ENCODE results near the gene ZBTB4.

The ZBTB4 gene

DNA sequence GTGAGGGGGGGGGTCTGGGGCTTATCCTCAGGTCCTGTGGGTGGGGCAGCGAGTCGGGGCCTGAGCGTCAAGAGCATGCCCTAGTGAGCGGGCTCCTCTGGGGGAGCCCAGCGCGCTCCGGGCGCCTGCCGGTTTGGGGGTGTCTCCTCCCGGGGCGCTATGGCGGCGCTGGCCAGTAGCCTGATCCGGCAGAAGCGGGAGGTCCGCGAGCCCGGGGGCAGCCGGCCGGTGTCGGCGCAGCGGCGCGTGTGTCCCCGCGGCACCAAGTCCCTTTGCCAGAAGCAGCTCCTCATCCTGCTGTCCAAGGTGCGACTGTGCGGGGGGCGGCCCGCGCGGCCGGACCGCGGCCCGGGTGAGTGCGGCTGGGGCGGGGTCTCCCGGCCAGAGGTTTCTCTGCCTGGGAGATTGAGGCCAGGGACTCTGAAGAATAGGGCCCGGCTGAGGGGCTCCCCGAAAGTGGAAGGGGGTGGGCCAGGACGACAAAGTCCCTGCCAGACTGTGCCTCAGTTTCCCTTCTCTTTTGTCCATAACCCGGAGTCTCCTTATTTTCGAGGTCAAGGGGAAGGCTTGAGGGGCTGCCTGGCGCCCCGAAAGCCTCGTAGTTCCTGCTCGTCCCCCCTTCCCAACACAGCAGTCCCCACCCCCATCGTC, 39.8 kb downstream of the ZBTB4 start, which contains the start of gene FGF11:
Gene FGF11 (plus strand): TSS at position 51 of the 651 bp plus-strand sequence. CDS start 109 bp downstream, at position 160.
- DNase-seq = no peak

DNA sequence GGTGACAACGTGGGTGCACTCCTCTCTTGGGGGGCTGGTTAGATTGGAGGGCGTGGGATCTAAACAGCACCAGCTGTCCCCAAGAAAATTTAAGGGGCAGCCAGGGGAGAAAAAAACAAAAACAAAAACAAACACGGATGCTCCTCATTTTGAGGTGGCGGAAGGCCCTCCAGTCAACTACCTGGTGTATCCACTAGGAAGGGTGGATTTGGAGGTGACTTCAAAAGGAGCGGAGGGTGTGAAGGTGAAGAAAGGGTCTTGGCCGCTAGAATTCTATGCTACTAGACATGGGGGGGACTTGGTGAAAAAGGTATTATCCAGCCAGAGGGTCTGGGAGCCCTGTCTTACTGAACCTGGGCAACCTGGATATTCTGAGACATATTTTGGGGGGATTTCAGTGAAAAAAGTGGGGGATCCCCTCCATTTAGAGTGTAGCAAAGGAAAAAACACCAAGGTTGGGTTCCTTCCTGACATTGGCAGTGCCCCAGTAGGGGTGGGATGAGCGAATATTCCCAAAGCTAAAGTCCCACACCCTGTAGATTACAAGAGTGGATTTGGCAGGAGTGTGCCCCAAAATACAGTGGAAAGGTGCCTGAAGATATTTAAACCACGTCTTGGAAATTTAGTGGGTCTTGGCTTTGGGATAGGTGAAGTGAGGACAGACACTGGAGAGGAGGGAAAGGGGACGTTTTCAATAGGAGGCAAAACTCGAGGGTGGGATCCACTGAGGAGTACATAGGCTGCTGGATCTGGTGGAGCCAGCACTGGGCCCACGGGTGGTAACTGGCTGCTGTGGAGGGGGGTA, 40.6 kb downstream of the ZBTB4 start:
- no peak for DNase-seq

DNA sequence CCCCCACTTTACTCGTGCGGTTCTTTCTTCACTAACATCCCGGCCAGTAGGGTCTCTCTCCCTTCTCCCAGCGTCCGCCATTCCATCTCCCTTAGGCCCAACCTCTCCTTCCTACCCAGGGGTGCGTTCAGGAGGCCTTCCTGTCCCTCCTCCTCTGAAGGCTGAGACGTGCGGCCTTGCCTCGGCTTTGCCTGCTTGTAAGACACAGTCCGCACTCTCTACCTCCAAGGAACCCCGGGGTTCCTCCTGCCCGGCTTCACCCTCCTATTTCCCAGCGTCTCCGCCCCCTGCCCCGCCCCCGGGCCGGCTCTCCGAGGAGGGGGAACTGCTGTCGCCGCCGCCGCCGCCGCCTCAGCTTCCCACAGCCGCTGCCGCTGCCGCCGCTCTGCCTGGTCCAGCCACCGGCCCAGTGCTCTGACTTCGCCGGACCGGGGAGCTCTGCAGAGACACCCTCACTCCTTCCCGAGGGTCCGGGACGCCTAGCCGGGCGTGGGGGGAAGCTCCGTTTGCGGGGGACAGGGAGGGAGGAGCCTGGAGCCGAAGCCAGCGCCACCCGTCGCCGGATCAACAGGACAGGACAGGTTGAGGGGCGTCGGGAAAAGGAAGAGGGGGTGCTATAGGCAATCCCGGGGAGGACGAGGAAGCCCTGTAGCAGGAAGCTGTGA, 41.3 kb downstream of the ZBTB4 start:
- DNase-seq = no peak

DNA sequence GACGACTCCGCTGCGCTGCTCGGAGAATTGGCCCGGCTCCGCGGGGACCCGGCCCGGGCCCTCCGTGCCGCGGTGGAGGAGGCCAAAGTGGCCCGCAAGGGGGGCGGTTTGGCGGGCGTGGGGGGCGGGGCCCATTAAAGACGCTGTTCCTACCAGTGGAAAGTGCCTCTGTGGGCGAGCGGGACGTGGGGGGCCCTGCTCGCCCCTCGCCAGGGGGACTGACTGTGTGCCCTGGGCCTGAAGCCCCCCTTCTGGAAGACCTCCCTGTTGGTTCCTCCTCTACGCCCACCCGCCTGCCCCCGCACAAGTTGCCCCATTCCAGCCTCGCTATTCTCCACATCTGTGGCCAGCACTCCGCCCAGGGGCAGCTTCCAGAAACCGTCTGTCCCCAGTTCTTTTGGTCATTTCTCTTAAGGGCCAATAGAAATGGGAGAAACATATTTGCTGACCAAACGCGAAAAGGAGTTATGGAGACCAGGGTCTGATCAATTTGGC, 42.0 kb downstream of the ZBTB4 start:
- DNase-seq = no peak

DNA sequence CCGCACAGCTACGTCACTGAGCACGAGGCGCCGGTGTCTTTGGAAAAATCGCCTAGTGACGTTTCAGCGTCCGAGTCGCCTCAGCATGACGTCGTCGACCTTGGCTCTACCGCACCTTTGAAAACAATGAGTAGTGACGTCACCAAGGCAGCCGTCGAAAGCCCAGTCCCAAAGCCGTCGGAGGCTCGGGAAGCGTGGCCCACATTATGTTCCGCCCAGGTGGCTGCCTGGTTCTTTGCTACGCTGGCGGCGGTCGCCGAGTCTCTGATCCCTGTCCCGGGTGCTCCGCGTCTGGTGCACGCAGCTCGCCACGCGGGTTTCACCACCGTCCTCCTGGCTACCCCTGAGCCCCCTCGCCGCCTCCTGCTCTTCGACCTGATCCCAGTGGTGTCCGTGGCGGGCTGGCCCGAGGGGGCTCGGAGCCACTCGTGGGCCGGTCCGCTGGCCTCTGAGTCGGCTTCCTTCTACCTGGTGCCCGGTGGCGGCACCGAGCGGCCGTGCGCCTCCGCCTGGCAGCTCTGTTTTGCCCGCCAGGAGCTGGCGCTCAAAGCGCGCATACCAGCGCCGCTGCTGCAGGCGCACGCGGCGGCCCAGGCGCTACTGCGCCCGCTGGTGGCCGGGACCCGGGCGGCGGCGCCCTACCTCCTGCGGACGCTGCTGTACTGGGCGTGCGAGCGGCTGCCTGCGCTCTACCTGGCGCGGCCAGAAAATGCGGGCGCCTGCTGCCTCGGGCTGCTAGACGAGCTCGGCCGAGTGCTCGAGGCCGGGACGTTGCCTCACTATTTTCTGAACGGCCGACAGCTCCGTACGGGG, 42.7 kb downstream of the ZBTB4 start:
- DNase-seq = peak; percentile 28 to 81

DNA sequence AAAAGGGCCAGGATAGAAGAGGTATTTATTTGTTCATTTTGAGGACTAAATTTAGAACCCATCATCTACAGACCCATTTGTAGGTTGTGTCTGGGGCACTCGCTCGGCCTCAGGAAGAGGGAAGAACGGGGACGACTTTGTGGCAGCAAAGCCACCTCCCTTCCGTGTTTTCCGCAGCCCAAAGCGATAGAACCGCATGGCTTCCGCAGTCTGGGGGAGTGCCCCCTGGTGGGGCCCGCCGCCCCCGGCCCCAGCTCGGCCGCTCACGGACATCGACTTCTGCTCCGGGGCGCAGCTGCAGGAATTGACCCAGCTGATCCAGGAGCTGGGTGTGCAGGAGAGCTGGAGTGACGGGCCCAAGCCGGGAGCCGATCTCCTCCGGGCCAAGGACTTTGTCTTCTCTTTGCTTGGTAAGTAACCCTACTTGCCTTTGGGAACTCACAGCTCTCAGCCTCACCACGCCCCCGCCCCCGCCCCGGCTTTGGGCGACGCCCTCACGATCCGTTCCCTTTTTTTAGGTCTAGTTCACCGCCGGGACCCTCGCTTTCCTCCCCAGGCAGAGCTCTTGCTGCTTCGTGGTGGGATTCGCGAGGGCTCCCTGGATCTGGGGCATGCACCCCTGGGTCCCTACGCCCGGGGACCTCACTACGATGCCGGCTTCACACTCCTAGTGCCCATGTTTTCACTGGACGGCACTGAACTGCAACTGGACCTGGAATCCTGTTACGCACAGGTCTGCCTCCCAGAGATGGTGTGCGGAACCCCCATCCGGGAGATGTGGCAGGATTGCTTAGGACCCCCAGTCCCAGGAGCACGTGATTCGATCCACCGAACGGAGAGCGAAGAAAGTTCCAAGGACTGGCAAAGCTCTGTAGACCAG, 43.5 kb downstream of the ZBTB4 start:
- peak in 1 of 2 experiments; percentile 34 for DNase-seq

DNA sequence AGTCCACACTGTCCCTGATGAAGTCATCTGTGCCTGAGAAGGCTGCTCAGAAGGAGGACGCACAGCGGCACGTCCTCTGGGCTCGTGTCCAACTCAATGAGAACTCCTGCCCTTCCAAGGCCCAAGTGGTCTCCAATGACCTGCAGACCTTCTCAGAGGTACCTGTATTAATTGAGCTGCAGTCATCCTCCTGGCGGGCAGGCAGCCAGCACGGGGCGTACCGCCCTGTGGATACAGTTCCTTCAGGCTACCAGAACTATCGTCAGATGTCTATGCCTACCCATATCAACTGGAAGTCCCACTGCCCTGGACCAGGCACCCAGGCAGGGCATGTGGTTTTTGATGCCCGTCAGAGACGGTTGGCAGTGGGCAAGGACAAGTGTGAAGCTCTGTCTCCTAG, 47.1 kb downstream of the ZBTB4 start:
- no peak for DNase-seq

DNA sequence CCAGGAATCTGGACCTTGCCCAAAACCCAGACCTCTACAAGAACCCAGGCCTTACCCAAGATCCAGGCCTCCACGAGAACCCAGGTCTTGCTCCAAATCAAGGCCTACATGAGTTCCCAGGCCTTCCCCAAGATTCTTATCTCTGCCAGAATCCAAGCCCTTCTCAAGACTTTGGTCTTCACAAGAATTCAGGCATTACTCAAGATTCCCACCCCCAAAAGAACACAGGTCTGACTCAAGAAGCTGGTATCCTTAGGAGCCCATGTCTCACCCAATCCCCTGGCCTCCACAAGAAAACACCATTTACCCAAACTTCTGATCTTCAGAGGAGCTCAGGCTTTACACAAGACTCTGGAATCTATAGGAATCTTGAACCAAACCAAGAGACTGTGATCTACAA, 48.2 kb downstream of the ZBTB4 start:
- DNase-seq = no peak

DNA sequence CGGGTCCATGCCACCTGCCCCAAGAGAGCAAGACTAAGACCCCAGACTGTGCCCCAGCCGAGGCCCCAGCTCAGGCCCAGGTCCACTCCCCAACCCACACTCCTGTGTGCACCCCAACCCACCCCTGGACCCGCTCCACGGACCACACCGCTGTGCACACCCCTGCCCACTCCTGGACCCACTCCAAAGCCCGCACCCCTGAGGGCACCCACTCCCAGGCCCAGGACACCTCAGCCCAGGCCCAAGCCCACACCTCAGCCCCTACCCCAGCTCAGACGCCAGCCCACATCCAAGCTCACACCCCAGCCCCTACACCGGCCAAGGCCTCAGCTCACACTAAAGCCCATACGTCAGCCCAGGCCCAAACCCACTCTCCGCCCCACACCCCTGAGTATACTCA, 49.7 kb downstream of the ZBTB4 start:
- no peak for DNase-seq

DNA sequence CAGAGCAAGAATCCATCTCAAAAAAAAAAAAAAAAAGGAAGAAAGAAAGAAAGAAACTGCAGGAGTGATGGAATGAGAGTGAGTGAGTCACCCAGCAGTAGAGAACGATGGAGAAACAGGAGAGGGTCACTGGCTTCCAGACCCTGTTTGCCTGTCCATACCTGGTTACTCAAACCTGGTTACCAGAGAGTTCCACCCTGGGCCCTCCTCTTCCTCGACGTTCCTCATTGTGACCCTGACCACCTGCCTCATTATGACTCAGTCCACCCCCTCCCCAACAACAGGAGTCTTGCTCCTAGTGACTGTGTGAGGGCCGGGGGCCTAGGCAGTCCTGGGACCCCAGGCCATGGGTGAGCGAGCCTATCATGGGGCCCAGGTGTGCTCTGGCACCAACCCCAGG, 50.9 kb downstream of the ZBTB4 start, which contains the start of gene SPEM3:
Gene SPEM3 (plus strand): TSS at position 301 of the 400 bp plus-strand sequence. CDS start 46 bp downstream, at position 347.
- DNase-seq = no peak

DNA sequence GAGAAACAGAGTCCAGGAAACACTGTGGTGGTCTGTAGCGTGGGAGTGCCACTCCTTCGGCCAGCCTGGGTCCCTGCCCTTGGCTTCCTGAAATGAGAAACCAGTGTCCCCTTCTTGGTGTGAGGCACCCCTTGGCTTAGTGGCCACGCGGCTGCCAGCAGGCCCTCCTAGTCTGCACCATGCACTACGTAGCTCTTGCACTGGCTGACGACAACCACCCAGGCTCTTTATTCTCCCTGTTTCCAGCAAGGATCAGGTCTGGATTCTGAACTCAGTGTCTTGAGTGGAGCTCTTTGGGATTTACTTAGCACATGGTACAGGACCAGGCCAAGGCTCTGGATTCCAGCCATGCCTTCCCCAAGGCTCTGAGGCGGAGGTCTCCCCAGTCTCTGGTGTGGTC, 51.9 kb downstream of the ZBTB4 start:
- no peak for DNase-seq

DNA sequence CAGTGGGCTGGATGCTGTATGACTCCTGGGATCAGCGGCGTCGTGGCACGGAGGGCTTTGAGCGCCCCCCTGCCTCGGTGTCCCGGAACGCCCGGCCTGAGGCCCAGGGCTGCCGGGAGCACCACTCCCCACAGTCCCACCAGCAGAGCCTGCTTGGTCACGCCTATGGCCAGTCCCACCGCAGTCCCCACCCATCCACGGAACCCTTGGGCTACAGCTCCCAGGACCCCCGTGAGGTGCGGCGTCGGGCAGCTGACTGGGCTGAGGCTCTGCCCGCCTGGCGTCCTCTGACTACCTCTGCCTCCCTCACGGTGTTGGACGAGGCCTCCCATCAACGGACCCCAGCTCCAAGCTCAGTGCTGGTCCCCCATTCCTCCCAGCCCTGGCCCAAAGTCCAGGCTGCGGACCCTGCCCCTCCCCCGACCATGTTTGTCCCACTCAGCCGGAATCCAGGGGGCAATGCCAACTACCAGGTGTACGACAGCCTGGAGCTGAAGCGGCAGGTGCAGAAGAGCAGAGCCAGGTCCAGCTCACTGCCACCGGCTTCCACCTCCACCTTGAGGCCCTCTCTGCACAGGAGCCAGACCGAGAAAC, 52.4 kb downstream of the ZBTB4 start:
- no peak for DNase-seq

DNA sequence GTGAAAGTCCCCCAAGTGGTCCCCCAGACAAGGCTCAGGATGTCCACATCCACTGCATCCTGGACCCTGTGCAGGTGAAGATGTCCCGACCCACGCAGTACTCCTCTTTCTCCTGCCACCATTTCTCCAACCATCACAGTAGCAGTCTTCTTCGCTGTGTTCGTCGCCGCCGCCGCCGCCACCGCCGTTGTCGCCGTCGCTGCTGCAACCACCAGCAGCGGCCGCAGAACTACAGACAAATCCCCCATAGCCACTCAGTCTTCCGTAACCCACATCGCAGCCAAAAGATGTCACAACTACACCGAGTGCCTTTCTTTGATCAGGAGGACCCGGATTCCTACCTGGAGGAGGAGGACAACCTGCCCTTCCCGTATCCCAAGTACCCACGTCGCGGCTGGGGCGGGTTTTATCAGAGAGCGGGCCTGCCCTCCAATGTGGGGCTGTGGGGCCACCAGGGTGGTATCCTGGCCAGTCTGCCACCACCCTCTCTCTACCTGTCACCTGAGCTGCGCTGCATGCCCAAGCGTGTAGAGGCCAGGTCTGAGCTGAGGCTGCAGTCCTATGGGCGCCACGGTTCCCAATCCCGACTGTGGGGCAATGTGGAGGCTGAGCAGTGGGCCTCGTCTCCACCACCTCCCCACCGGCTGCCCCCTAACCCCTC, 53.1 kb downstream of the ZBTB4 start:
- no peak for DNase-seq

DNA sequence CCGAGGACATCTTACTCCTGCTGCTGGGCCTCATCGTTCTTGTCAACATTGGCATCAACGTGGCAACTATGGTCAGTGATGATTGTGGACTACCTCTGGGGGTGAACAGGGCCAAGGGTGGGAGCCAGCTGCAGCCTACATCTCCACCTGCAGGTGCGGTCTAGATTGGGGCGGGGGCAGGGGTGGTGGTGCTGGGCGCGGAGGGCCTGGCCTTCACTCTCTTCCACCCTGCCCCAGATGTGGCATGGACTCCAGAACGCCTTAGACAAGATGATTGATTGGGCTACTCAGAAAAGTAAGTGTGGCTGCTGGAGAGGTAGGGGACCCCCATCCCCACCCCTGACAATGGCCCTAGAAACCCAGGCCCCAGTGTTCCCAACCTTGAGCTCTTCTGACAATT, 53.7 kb downstream of the ZBTB4 start:
- DNase-seq = no peak

DNA sequence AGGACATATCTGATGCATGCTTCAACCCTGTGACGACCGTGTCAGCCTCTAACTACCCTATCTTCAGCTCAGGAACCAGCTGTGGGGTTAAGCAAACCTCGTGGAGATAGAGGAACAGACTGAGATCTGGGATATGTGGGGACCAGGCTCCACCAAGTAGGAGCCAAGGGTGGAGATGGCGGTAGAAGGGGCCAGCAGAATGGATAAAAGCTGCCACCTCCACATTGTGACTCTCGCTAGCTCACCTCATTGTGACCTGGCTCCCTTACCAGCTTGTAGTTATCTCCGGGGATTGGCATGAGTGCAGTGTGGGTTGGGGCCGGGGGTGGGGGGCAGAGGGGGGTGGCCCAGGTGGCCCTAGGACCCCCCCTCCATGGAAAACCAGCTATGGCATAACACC, 54.1 kb downstream of the ZBTB4 start, which contains the start of gene SPEM2:
Gene SPEM2 (plus strand): TSS at position 301 of the 400 bp plus-strand sequence. CDS start 73 bp downstream, at position 374.
- no peak for DNase-seq

DNA sequence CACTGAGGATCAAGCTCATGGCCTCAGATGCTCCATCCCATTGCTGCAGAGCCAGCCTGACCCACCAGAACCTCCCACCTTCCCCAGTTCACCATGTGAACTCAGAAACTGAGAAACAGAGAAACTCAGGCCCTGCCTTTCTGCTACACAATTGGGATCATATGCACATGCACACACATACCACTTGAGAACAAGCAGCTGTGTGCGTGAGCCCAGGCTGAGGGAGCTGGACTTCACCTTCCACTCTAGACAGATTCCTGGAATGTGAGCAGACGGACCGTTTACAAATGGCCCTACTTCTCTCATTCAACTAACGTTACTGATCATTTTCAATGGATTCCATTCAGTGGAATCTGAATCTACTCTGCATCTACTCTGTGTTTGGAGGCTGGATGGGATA, 55.8 kb downstream of the ZBTB4 start:
- no peak for DNase-seq

DNA sequence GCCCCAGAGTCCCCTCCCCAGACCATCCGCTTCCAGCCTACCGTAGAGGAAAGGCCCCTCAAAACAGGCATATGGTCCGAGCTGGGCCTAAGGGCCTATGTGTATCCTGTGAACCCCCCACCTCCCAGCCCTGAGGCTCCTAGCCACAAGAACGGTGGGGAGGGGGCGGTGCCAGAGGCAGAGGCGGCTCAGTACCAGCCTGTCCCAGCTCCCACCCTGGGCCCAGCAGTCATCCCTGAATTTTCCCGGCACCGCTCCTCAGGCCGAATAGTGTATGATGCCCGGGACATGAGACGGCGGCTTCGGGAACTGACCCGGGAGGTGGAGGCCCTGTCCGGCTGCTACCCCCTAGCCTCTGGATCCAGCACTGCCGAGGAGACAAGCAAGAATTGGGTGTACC, 58.2 kb downstream of the ZBTB4 start:
- no peak for DNase-seq

DNA sequence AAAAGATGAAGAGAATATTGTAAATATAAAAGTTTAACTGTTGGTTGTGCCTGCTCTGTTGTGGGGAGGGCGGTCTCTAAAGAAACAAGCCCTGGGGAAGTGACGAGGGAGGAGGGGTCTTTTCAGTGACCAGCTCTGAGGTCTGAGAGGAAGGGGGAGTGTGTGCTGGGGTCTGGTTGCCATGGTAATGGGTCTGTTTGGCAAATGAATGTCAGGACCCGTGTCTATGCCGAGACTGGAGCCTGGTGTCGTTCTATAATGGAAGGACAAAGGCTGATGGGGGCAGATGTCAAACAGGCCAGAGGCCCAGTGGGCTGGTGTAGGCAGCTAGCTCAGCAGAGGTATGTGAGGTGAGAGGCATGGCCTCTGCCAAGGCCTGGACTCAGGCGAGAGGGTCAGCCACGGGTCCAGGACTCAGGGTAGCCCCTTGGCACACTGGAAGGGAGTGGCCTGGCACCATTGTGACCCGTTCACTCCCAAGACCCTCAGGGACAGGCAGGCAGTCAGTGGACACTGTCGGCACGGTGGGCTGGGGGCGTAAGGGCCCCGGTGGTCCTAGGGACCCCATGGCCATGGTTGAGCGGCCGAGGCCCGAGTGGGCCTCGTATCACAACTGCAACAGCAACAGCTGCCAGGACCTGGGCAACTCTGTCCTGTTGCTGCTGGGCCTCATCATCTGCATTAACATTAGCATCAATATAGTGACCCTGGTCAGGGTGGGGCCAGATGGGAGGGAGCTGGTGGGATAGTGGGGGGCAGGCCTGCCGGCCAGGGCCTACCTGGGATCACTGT, 59.4 kb downstream of the ZBTB4 start, which contains the start of gene SPEM1:
Gene SPEM1 (plus strand): TSS at position 506 of the 792 bp plus-strand sequence. CDS start 61 bp downstream, at position 567.
- no peak for DNase-seq

DNA sequence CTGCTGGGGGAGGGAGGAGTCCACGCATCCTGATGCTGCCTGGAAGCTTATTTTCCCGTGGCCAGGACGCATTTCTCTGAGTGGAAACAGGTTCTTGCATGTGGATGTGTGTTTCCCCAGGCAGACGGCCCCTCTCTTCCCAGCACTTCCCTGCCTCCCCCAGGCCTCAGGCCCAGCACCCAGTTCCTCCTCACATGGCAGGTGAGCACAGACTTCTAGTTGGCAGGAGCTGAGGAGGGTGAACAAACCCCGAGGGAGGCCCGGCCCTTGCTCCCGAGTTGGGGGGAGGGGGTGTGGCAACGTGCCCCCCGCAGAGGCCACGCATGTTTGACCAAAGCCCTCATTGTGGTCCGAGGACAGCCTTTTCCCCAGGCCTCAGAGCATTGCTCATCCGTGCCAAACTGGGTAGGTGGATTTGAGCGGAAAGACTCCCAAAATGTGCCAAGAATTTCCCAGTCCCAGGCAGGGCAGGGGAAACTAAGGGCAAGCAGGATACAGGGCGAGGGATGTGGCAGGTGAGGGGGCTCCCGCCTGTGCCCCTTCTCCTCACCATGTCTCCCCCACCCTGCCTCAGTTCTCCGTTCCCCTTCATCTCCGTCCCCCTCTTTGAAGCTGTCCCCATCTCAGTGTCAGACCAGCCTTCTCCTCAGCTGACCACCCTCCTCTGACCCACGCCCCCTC, 60.8 kb downstream of the ZBTB4 start:
- DNase-seq = no peak

Data from NCI-H446 (cell line).